A549 (cell line): ENCODE measurements around the gene PLAGL2. TPM values are rescaled to one million over a fixed set of nuclear protein-coding genes. Genes with fewer than 3 reads are reported as not detected.

Experiments used
- ATAC-seq, 2 experiments: fragments of 200-7000 bp in 1 of 2; fragments of >200 bp in 1 of 2; cut with Nextera tagmentation in 1 of 2; cut with Tn5 transposase in 1 of 2; 3 replicates each; pipeline versions ENCODE4 v1.8.0 to v1.9.1; 2018 to 2020; ENCODE audit warnings: mild to moderate bottlenecking in 1 of 2, moderate library complexity in 1 of 2
- CTCF ChIA-PET: fragments of 300-600 bp; sonication (Branson Sonifier 250); formaldehyde crosslinking; extraction: SDS; loops from one replicate; lab custom pipeline; 2021; ENCODE audit warnings: antibody characterized with exemption, inconsistent platforms; lab: Yijun Ruan, JAX
- POLR2A ChIA-PET: fragments of 350-600 bp; formaldehyde crosslinking; extraction: SDS; loops from one replicate; lab custom pipeline; 2021; ENCODE audit warnings: antibody characterized with exemption, inconsistent platforms; lab: Yijun Ruan, JAX
- DNase-seq, 2 experiments: peaks; one replicate each; pipeline versions ENCODE4 v3.0.0 to v3.0.0-alpha.2; 2011 to 2016; ENCODE audit warnings: low read depth in 1 of 2, low spot score in 1 of 2
- FAIRE-seq: peaks from 2 replicates; lab custom pipeline; 2011; peaks lifted over from hg19 to GRCh38; lab: Jason Lieb, UNC
- H3K27ac ChIP-seq, 2 experiments: fragments of >200 bp; sonication (Bioruptor Twin); formaldehyde crosslinking; 3 replicates each; pipeline ENCODE4 v1.5.1; 2016 to 2017
- H3K4me1 ChIP-seq: fragments of >200 bp; sonication (Bioruptor Twin); formaldehyde crosslinking; 3 replicates; pipeline ENCODE4 v1.6.1; 2016
- H3K4me2 ChIP-seq: fragments of >200 bp; sonication (Bioruptor Twin); formaldehyde crosslinking; 3 replicates; pipeline ENCODE4 v1.6.1; 2016
- H3K4me3 ChIP-seq: fragments of >200 bp; sonication (Bioruptor Twin); formaldehyde crosslinking; 3 replicates; pipeline ENCODE4 v1.5.1; 2016
- H3K9me3 ChIP-seq: fragments of >200 bp; sonication (Bioruptor Twin); formaldehyde crosslinking; 3 replicates; pipeline ENCODE4 v1.6.1; 2016
- CBX2 ChIP-seq: fragments of 200-600 bp; sonication (generic); IDR thresholded peaks from 2 replicates; pipeline ENCODE4 v1.6.1; 2016; ENCODE audit warnings: low read depth, mild to moderate bottlenecking, borderline replicate concordance
- CEBPB ChIP-seq, 2 experiments: fragments of >200 bp in 1 of 2; sonication (Bioruptor Twin) in 1 of 2; formaldehyde crosslinking in 1 of 2; IDR thresholded peaks; 2 replicates each; pipeline ENCODE4 v1.6.1; 2012 to 2016
- CHD2 ChIP-seq: fragments of 150-350 bp; IDR thresholded peaks from 2 replicates; pipeline ENCODE4 v1.6.1; 2014; ENCODE audit warnings: low read length; ENCODE audit not compliant: partially characterized antibody
- EHF ChIP-seq: fragments of 250-450 bp; sonication (Bioruptor Pico); IDR thresholded peaks from 2 replicates; pipeline ENCODE4 v1.5.0; 2020; ENCODE audit warnings: mild to moderate bottlenecking
- ESRRA ChIP-seq: fragments of 150-350 bp; IDR thresholded peaks from 2 replicates; pipeline ENCODE4 v1.6.1; 2014; ENCODE audit warnings: mild to moderate bottlenecking, low read length, borderline replicate concordance
- FOSB ChIP-seq: fragments of 250-450 bp; sonication (Bioruptor Pico); IDR thresholded peaks from 2 replicates; pipeline ENCODE4 v1.5.0; 2020; ENCODE audit warnings: mild to moderate bottlenecking, moderate library complexity
- GATA3 ChIP-seq: IDR thresholded peaks from 2 replicates; pipeline ENCODE4 v1.6.1; 2012; ENCODE audit warnings: borderline replicate concordance
- HES2 ChIP-seq: fragments of >200 bp; sonication (Bioruptor Twin); formaldehyde crosslinking; IDR thresholded peaks from 2 replicates; pipeline ENCODE4 v1.6.1; 2016
- JUNB ChIP-seq: fragments of >200 bp; sonication (Bioruptor Twin); formaldehyde crosslinking; IDR thresholded peaks from 2 replicates; pipeline ENCODE4 v1.6.1; 2016
- KDM1A ChIP-seq: fragments of 200-600 bp; sonication (generic); IDR thresholded peaks from 2 replicates; pipeline ENCODE4 v1.6.1; 2016; ENCODE audit warnings: low read depth, mild to moderate bottlenecking
- KDM5A ChIP-seq: fragments of 200-600 bp; sonication (generic); IDR thresholded peaks from 2 replicates; pipeline ENCODE4 v1.6.1; 2016; ENCODE audit warnings: antibody characterized with exemption, mild to moderate bottlenecking
- MAFK ChIP-seq: fragments of 450-650 bp; IDR thresholded peaks from 2 replicates; pipeline ENCODE4 v1.6.1; 2014; ENCODE audit not compliant: partially characterized antibody
- NFE2L2 ChIP-seq: fragments of 150-350 bp; conservative IDR thresholded peaks from 2 replicates; pipeline ENCODE4 v1.6.1; 2014; ENCODE audit warnings: low read length
- RARB ChIP-seq: fragments of 250-450 bp; sonication (Bioruptor Pico); IDR thresholded peaks from 2 replicates; pipeline ENCODE4 v1.8.0; 2021; ENCODE audit warnings: mild to moderate bottlenecking, moderate library complexity
- RCOR1 ChIP-seq: fragments of 150-350 bp; IDR thresholded peaks from 2 replicates; pipeline ENCODE4 v1.6.1; 2014; ENCODE audit warnings: antibody characterized with exemption, low read length, low read depth
- WGBS: methylation state at CpG from one replicate; pipeline ENCODE4 v1.1.6; 2017; ENCODE audit errors: missing lambda C conversion rate; 5-methylcytosine and 5-hydroxymethylcytosine counted together
- polyA plus RNA-seq, 4 experiments: library from polyadenylated mRNA; depleted of rRNA in 3 of 4; stranded (reverse); fragments of >200 nt; fragmentation: RNase III in 1 of 4; extraction: RNeasy Plus Mini Kit Qiagen cat#74134 plus additional on column Dnase treatment in 1 of 4; gene quantifications; 2 replicates in 3 of 4; 3 replicates in 1 of 4; pipeline ENCODE4 v1.2.3, GENCODE V29; 2011 to 2017
- TF ChIP-seq, protein P1 (sequence below): fragments of 250-450 bp; sonication (Bioruptor Pico); IDR thresholded peaks from 2 replicates; pipeline ENCODE4 v1.5.0; 2020; ENCODE audit warnings: low read depth, mild to moderate bottlenecking, moderate library complexity
- TF ChIP-seq, protein P2 (sequence below): fragments of 150-350 bp; IDR thresholded peaks from 2 replicates; pipeline ENCODE4 v1.6.1; 2014; ENCODE audit warnings: low read depth, mild to moderate bottlenecking, low read length
- TF ChIP-seq, protein P3 (sequence below): IDR thresholded peaks from 2 replicates; pipeline ENCODE4 v1.6.1; 2012

The PLAGL2 gene
- polyA plus RNA-seq, 2 of the 4 experiments (the other 2 are of a cell fraction): 6.1 to 9.0 TPM

DNA sequence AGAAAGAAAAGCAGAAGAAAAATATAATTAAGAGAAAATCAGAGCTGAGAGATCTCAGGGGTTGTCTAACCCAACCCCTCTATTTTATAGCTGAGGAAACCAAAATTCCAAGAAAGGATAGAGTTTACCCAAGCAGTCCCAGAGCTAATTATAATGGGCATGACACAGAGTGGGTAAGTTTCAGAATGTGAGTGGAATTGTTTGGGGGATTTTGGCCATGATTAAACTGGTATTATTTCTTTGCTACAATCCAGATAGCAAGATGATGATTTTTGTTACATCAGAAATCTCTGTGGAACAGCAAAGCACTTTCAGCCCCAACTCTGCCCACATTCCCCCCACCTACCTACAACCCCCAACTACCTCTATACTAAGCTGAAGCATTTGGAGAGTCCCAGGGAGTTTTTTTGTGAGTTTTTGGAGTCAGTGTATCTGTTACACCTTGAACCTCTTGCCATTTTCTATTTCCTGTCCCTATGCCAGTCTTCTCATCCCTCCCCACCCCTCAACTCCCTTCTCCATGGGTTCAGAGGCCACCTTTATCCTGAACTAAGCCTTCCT, 24.9 kb upstream of the PLAGL2 start:
- POLR2A ChIA-PET: no interaction called here

DNA sequence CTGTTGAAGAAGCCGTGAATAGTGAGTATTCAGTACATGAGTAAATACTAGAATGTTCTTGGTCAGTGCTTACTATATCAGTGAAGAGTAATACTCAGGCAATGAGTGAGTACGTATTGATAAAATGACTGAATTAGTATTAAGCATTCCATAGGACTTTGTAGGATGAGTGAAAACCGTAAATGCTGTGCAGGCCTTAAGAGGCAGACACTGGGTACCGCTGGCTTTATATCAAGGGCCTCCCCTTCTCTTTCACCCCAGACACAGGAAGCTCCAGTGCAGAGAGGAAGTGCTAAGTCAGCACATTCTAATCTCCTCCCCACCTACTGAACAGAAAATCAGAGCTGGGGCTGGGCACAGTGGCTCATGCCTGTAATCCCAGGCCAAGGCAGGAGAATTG, 24.3 kb upstream of the PLAGL2 start:
- no peak for FAIRE-seq
- POLR2A ChIA-PET: no interaction called here
- ATAC-seq: no peak

More for the DNA sequence above, 24.9 kb upstream of the PLAGL2 start:
- H3K4me1 ChIP-seq: no peaks in the 10 kb centered on the region
- H3K9me3 ChIP-seq: no peaks in the 10 kb centered on the region
- ATAC-seq (no peak), FAIRE-seq (no peak), DNase-seq (no peak)
- H3K4me2 ChIP-seq: no peak overlapping the region
- H3K27ac ChIP-seq: no peak overlapping the region
- H3K4me3 ChIP-seq: no peak overlapping the region
- TF ChIP-seq FOSB (CRISPR knock-in tag): no peak
- TF ChIP-seq, protein P1, sequence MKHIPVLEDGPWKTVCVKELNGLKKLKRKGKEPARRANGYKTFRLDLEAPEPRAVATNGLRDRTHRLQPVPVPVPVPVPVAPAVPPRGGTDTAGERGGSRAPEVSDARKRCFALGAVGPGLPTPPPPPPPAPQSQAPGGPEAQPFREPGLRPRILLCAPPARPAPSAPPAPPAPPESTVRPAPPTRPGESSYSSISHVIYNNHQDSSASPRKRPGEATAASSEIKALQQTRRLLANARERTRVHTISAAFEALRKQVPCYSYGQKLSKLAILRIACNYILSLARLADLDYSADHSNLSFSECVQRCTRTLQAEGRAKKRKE: no peak
- TF ChIP-seq KDM1A: no peak
- no peak for TF ChIP-seq JUNB
- TF ChIP-seq GATA3: no peak
- TF ChIP-seq HES2: no peak
- no peak for TF ChIP-seq NFE2L2
- TF ChIP-seq, protein P2, sequence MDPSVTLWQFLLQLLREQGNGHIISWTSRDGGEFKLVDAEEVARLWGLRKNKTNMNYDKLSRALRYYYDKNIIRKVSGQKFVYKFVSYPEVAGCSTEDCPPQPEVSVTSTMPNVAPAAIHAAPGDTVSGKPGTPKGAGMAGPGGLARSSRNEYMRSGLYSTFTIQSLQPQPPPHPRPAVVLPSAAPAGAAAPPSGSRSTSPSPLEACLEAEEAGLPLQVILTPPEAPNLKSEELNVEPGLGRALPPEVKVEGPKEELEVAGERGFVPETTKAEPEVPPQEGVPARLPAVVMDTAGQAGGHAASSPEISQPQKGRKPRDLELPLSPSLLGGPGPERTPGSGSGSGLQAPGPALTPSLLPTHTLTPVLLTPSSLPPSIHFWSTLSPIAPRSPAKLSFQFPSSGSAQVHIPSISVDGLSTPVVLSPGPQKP: no peak
- no peak for TF ChIP-seq CBX2
- TF ChIP-seq CHD2: no peak
- TF ChIP-seq RCOR1: no peak
- no peak for TF ChIP-seq ESRRA
- no peak for TF ChIP-seq CEBPB (IDR thresholded peaks at IDR 0.05)
- TF ChIP-seq, protein P3, sequence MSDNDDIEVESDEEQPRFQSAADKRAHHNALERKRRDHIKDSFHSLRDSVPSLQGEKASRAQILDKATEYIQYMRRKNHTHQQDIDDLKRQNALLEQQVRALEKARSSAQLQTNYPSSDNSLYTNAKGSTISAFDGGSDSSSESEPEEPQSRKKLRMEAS: no peak
- TF ChIP-seq RARB (CRISPR knock-in tag): no peak
- no peak for TF ChIP-seq EHF (CRISPR knock-in tag)
- CTCF ChIA-PET: interaction anchor here (0.7 to 1.4 kb wide), 4 partner anchors 13 to 24 kb away, joined by 3 read pairs; no protein-coding TSS in a partner anchor

DNA sequence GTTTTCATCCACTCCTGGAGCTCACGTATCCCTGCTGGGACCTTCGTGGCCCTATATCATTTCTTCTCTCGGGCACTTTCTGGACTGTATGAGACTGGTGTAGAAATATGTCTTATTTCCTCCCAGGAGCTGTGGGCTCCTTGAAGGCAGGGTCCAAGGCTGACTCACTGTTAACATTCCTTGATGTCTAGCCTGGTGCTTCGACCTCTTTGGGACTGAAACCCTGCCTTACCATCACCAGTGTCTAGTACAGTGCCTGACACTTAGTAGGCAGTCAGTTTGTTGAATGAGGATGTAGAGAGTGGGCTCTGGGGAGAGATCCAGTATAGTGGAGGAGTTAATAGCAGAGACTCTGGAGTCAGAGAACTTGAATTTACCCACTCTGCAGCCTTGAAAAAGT, 23.7 kb upstream of the PLAGL2 start:
- ChIA-PET CTCF (interaction anchor here (1.2 to 1.4 kb wide), 2 partner anchors 15 to 22 kb away, joined by 3 read pairs; no protein-coding TSS in a partner anchor), POLR2A (no interaction called here)
- ATAC-seq (peak in 1 of 2 experiments; percentile 24; a peak in 2 of 6 replicates), DNase-seq (no peak), FAIRE-seq (no peak)
- 92% methylated on average over 4 of the region's 4 CpGs for WGBS
- Histone ChIP-seq H3K4me3 (no peak overlapping the region), H3K4me2 (no peak overlapping the region), H3K27ac (no peak overlapping the region), H3K4me1 (no peaks in the 10 kb centered on the region), H3K9me3 (no peaks in the 10 kb centered on the region)
- TF ChIP-seq KDM5A (no peak), NFE2L2 (no peak)

More for the DNA sequence above, 24.3 kb upstream of the PLAGL2 start:
- Histone ChIP-seq H3K9me3 (no peaks in the 10 kb centered on the region), H3K4me2 (no peak overlapping the region), H3K4me1 (no peaks in the 10 kb centered on the region), H3K27ac (no peak overlapping the region), H3K4me3 (no peak overlapping the region)
- no peak for DNase-seq
- CTCF ChIA-PET: interaction anchor here (1.2 to 1.4 kb wide), 2 partner anchors 14 to 22 kb away, joined by 3 read pairs; no protein-coding TSS in a partner anchor
- TF ChIP-seq MAFK: peak; percentile 98
- TF ChIP-seq, protein P2: no peak
- WGBS: 93% methylated on average over 4 of the region's 4 CpGs
